ENCODE results near the gene CNOT4.
A peak's percentile ranks its signal among the peaks of the same experiment; 100 is the strongest.

CNOT4 gene, protein sequence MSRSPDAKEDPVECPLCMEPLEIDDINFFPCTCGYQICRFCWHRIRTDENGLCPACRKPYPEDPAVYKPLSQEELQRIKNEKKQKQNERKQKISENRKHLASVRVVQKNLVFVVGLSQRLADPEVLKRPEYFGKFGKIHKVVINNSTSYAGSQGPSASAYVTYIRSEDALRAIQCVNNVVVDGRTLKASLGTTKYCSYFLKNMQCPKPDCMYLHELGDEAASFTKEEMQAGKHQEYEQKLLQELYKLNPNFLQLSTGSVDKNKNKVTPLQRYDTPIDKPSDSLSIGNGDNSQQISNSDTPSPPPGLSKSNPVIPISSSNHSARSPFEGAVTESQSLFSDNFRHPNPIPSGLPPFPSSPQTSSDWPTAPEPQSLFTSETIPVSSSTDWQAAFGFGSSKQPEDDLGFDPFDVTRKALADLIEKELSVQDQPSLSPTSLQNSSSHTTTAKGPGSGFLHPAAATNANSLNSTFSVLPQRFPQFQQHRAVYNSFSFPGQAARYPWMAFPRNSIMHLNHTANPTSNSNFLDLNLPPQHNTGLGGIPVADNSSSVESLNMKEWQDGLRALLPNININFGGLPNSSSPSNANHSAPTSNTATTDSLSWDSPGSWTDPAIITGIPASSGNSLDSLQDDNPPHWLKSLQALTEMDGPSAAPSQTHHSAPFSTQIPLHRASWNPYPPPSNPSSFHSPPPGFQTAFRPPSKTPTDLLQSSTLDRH

DNA sequence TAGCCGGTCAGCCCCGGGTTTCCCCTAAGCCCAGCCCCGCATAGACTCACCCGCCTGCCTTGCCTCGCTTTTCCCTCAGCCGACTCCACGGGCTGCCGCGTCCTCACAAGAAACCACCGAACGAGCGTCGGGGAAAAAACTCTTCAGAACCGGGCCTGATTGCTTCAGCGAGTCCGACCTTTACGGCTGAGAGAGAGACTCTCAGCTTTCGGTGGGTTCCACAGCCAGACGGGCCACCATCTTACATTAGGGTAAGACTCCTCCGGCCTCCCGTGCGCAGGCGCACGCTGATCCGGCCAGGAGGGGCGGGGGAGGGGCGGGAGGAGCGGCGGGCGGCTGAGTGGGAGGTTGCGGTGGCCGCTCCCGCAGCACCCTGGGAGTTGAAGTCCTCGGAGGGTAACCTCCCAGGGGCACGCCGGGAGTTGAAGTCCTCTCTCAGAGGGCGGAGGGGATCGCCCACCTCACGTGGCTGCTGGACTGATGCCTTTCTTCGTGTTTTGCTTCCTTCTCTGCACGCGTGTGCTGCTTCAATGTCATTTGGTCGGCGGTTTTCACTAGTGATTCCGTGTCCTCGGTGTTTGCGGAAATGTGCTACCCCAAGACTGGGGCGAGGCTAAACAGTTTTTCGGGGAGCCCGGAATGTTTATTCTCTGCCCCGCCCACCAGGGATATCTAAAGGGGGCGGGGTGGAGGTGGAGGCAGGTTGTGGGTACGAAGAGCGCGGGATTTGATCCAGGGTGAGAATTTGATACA, at the start of gene CNOT4:
Gene CNOT4 (minus strand): TSS at position 264 of the 753 bp plus-strand sequence. CDS start 71,771 bp downstream, outside the sequence.
- TF ChIP-seq, protein P1, sequence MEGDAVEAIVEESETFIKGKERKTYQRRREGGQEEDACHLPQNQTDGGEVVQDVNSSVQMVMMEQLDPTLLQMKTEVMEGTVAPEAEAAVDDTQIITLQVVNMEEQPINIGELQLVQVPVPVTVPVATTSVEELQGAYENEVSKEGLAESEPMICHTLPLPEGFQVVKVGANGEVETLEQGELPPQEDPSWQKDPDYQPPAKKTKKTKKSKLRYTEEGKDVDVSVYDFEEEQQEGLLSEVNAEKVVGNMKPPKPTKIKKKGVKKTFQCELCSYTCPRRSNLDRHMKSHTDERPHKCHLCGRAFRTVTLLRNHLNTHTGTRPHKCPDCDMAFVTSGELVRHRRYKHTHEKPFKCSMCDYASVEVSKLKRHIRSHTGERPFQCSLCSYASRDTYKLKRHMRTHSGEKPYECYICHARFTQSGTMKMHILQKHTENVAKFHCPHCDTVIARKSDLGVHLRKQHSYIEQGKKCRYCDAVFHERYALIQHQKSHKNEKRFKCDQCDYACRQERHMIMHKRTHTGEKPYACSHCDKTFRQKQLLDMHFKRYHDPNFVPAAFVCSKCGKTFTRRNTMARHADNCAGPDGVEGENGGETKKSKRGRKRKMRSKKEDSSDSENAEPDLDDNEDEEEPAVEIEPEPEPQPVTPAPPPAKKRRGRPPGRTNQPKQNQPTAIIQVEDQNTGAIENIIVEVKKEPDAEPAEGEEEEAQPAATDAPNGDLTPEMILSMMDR (conservative IDR thresholded peaks at IDR 0.05; ENCODE audit: low read length) = no peak
- peak; percentile 95 for DNase-seq (ENCODE audit: low read depth)
- H3K4me3 ChIP-seq (ENCODE audit: low read length) = peak within 1 kb of the TSS; percentile 95

DNA sequence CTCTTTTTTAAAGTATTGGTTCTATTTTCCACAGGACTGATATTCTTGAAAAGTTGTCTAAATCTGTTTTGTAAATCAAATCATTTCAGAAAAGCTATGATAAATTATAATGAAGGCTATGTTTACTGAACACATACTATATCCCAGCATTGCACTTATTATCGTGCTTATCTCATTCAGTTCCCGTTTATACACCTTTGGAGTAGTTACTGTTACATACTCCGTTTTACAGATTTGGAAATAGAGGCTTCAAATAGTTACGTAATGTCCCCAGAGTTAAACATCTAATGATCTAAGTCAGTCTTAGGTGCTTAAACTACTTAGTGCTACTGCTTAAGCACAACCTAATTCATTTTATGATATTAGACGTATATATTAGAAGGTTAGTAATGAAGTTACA, 49.0 kb upstream of the CNOT4 start:
- TF ChIP-seq, protein P1 (conservative IDR thresholded peaks at IDR 0.05; ENCODE audit: low read length) = no peak
- DNase-seq (ENCODE audit: low read depth) = no peak
- peak overlapping the region; percentile 99 for H3K4me3 ChIP-seq (ENCODE audit: low read length)

DNA sequence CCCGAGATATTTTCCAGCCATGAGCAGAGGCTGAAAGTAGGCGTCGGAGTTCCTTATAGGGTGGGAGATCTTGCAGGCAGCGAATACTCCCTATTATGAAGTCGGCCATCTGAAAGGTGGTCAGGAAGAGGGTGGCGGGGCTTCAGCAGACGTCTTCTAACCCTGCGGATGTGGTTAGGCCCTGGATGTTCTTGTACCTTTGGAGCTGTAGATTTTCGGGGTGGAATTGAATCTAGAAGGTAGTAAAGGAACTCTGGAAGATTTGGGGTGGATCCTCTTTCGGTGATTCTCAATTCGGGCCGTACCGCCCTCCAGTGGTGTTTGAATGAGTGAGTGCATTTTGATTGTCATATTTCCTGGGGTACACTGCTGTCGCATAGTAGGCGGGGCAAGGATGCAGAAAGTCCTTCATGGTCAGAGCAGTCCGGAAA, 48.5 kb upstream of the CNOT4 start:
- H3K4me3 ChIP-seq (ENCODE audit: low read length) = peak overlapping the region; percentile 99
- TF ChIP-seq, protein P1 (conservative IDR thresholded peaks at IDR 0.05; ENCODE audit: low read length) = peak; percentile 70
- peak; percentile 50 for DNase-seq (ENCODE audit: low read depth)

DNA sequence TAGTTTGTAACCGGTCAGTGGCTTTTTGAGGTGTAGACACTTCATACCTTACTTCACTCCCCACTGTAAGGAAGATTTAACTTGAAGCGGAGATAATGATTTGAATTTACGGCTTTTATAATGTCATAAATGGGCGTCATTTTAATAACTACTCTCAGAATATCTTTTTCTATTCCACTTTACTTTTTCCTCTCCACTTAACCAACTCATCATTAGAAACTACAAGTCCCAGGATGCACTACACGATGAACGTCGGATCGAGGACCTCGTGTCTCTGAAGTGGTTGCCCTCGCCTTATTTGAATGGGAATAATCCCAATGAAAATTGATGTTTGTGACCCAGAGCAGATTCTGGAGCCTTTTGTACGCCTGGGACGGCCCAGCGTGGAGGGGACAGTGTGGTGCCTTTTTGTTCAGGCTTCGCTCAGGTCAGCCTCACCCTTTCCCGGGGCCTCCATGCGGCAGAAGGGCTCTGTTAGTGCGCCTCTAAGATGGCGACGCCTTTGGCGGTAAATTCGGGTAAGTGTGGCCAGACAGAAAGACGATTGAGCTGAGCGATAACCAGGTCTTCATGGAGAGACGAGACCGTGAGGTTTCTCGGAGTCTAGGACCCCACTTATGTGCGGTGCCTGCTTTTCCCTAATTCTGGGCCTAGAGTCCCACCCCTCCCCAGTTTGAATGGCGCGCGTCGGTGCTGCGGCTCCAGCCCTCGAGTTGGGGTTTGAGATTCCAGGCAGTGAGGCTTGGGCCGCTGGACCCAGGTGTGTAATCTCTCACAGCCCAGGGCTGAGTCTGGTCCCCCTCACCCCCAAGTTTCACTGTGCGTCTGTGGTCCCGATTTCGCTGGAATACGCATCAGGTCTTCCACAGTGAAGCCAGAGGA, 47.8 kb upstream of the CNOT4 start, which contains the start of gene NUP205:
Gene NUP205 (plus strand): TSS at position 463 of the 882 bp plus-strand sequence. CDS start 28 bp downstream, at position 491.
- TF ChIP-seq, protein P1 (conservative IDR thresholded peaks at IDR 0.05; ENCODE audit: low read length) = no peak
- peak; percentile 78 for DNase-seq (ENCODE audit: low read depth)
- H3K4me3 ChIP-seq (ENCODE audit: low read length) = peak within 1 kb of the TSS; percentile 99

DNA sequence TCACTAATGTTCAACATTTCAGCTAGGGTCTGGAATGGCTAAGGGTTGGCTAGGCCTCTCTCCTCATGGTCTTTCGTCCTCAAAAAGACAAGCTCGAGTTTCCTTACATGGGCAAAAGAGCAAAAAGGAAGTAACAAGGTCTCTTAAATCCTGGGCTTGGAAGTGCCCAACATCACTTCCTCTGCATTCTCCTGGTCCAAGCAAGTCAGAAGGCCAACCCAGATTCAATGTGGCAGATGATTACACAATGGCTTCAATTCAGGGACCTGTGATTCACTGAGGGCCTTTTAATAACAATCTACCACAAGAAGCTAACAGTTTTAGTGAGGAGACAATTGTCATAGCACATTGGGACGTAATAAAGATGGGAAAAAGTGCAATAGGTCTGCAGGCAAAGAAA, 43.4 kb upstream of the CNOT4 start:
- H3K4me3 ChIP-seq (ENCODE audit: low read length) = no peak overlapping the region
- TF ChIP-seq, protein P1 (conservative IDR thresholded peaks at IDR 0.05; ENCODE audit: low read length) = no peak
- DNase-seq (ENCODE audit: low read depth) = no peak

DNA sequence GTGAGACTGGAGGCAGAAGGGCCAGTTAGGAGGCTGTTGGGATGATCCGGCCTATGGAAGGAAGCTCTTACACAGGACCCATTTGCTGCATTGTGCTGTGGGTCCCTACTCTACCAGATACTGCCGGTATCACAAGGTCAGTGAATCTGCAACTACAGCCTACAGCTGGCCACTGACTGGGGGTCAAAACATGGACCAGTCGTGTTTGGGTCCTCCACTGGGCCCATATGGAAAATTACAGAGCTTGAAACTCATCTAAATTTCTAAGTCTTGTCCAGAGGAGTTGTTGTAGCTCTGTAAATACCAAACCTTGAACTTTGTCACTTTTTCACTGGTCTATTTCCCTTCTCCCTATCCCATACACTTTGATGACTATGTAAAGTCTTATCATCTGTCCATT, 42.2 kb upstream of the CNOT4 start:
- DNase-seq (ENCODE audit: low read depth) = no peak
- TF ChIP-seq, protein P1 (conservative IDR thresholded peaks at IDR 0.05; ENCODE audit: low read length) = no peak
- H3K4me3 ChIP-seq (ENCODE audit: low read length) = no peak overlapping the region
